ENCODE data around the gene TMEM191C.

DNA sequence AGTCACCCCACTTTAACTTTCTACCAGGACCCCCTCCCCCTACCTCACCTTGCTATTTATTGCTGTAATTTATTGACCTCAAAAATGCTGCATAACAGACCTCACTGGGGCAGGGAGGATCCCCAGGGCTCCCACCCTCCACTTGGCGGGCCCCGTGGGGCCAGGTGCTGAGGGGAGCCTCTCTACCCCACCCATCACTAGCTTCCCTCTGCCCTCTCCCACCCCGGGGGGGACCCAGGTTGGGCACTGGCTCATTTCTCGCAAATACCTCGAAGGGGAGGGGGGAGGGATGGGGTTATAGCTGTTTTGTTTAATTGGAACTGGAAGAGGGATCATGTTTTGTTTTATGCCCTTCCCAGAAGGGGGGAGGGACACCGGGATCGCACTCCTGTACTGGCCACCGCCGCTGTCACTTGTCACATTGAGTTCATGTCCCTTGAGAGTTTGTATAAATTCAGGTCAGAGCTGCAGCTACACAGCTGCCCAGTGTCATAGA is 16.3 kb upstream of the TMEM191C start:
- TF ChIP-seq, protein P1, sequence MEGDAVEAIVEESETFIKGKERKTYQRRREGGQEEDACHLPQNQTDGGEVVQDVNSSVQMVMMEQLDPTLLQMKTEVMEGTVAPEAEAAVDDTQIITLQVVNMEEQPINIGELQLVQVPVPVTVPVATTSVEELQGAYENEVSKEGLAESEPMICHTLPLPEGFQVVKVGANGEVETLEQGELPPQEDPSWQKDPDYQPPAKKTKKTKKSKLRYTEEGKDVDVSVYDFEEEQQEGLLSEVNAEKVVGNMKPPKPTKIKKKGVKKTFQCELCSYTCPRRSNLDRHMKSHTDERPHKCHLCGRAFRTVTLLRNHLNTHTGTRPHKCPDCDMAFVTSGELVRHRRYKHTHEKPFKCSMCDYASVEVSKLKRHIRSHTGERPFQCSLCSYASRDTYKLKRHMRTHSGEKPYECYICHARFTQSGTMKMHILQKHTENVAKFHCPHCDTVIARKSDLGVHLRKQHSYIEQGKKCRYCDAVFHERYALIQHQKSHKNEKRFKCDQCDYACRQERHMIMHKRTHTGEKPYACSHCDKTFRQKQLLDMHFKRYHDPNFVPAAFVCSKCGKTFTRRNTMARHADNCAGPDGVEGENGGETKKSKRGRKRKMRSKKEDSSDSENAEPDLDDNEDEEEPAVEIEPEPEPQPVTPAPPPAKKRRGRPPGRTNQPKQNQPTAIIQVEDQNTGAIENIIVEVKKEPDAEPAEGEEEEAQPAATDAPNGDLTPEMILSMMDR (IDR thresholded peaks at IDR 0.05; ENCODE audit: insufficient read depth, low read length, poor library complexity, severe bottlenecking) = no peak
- no peak for TF ChIP-seq EZH2phosphoT487 (conservative IDR thresholded peaks at IDR 0.05; ENCODE audit: low read length)
